Measurements from ENCODE around the gene HELZ2.
"Not testable (repeated sequence)": the region's sequence is repeated elsewhere in the genome, so short reads cannot be mapped to it uniquely, and the experiment has no call there.

Gene HELZ2

GRCh38 chr20:63602321-63602720 is 28.3 kb upstream of the HELZ2 start:
- no peak for DNase-seq (ENCODE audit: low spot score)
- no peak for TF ChIP-seq CTCF (IDR thresholded peaks at IDR 0.05; ENCODE audit: extremely low read depth, missing control alignments)

GRCh38 chr20:63601679-63602078 is 27.6 kb upstream of the HELZ2 start:
- not testable (repeated sequence) for DNase-seq (ENCODE audit: low spot score)

DNA sequence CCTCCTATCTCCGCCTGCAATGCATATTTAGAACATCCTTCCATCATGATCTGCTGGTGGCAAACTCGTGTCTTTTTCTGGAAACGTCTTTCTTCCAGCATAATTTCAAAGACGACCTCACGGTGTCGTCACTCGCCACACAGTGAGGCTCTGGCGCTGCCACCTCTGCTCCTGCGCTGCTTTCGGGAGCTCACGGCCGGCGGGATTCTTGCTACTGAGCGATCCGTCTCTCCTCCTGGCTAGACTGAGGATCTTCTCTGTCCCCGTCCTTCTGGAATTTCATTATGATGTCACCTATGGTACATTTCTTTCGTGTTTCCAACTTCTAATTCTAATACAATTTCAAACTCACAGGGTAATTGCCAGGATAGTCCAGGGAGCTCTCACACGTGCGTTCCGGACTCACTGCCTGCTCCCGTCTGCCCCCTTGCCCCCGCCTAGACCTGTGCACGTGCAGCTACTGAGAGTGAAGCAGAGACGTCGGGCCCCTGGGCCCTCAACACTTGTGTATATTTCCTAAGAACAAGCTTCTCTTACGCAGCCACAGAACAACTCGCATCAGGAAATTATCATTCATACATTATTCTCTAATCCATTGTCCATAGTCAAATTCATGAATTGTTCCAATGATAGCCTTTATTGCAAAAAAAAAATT is 25.5 kb upstream of the HELZ2 start:
- no peak for DNase-seq (ENCODE audit: low spot score)
- TF ChIP-seq CTCF (IDR thresholded peaks at IDR 0.05; ENCODE audit: extremely low read depth, missing control alignments): no peak

GRCh38 chr20:63598479-63599395 is 24.7 kb upstream of the HELZ2 start:
- no peak for DNase-seq (ENCODE audit: low spot score)
- TF ChIP-seq CTCF (IDR thresholded peaks at IDR 0.05; ENCODE audit: extremely low read depth, missing control alignments): no peak

DNA sequence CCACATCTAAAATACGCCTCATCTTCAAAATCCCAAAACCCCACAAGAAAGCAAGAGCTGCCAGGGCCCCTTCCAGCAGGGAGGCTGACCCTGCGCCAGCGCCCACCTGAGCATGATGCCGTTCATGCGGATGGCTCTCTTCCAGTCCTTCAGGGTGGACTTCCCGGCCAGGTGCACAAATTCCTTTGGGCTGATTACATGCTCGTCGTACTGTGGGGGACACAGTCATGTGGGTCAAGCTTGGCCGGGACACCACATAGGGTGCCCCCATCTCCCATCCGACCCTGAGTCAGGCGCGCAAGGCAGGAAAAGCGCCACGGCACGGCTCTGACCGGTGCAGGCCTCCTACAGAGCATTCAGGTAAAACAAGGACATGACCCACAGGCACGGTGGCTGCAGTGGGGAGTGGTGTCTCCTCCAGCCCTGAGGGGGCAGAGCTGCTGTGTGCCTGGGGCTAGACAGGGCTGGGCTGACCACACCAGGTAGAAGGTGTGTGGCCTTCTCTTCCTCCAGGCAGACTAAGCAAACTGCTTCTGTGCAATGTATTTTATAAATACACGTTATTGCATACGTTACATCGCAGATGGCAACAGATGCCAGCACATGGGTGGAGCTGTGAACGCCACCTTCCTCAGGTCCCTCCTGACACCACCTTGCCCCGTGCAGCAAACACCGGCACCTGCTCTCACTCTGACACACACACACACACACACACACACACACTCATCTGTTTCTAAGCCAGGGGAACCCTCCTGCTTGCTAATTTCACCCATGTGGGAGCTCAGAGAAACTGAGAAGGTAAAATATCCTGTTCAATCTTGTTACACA is 23.8 kb upstream of the HELZ2 start:
- TF ChIP-seq CTCF (IDR thresholded peaks at IDR 0.05; ENCODE audit: extremely low read depth, missing control alignments): no peak
- no peak for DNase-seq (ENCODE audit: low spot score)

DNA sequence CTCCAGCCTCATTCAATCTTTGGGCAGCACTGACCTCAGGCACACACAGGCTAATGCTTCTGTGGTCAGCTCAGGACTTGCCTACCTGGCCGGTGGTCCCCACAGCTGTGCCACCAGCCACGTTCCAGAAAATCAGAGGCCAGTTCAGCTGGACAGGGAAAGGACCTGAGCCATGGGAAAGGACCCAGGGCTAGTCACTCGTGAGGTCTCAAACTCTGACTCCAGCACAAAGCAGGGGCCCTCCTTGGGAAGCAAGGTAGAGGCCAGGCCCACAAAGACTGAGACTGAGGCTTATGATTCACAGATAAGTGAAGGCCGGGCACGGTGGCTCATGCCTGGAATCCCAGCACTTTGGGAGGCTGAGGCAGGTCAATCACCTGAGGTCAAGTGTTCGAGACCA is 22.4 kb upstream of the HELZ2 start:
- no peak for DNase-seq (ENCODE audit: low spot score)
- no peak for TF ChIP-seq CTCF (IDR thresholded peaks at IDR 0.05; ENCODE audit: extremely low read depth, missing control alignments)

GRCh38 chr20:63595416-63596127 is 21.5 kb upstream of the HELZ2 start:
- DNase-seq (ENCODE audit: low spot score): no peak
- no peak for TF ChIP-seq CTCF (IDR thresholded peaks at IDR 0.05; ENCODE audit: extremely low read depth, missing control alignments)
